Transverse colon (tissue), 3 donors: ENCODE data around the gene IGLL1.
A peak's percentile ranks its signal among the peaks of the same experiment; 100 is the strongest.

Source experiments
- EP300 ChIP-seq: sonication (generic); formaldehyde crosslinking; IDR thresholded peaks from one replicate; pipeline ENCODE4 v1.6.1; 2017; ENCODE audit warnings: antibody characterized with exemption, low read depth
- TF ChIP-seq, protein P1 (sequence below), 5 experiments: fragments of 200-600 bp in 3 of 5; fragments of 450-650 bp in 2 of 5; sonication (generic) in 3 of 5; IDR thresholded peaks; 1 replicate in 2 of 5; 2 replicates in 3 of 5; pipeline ENCODE4 v1.5.1; 2016 to 2017; ENCODE audit warnings: antibody characterized with exemption in 5 of 5, inconsistent platforms in 3 of 5, mild to moderate bottlenecking in 2 of 5, moderate library complexity in 1 of 5

DNA sequence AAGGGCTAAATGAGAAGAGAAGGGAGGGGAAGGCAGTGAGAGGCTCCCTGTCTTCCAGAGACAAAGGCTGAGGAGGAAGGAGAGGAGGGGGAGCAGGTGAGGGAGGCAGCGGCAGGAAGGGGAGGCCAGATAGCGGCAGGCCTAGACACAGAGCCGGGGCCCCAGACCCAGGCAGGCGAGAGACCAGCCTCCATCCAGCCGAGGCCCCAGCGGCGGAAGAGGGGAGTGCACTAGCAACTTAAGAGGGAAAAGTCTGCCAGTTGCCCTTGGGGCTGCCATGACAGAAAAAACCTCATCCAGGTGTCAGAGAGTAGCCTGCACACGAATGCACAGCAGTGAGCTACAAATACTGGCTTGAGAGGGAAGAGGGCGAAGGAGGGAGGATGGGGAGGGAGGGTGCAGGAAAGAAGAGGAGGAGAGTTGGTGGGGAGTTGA, 46.7 kb downstream of the IGLL1 start:
- TF ChIP-seq, protein P1, sequence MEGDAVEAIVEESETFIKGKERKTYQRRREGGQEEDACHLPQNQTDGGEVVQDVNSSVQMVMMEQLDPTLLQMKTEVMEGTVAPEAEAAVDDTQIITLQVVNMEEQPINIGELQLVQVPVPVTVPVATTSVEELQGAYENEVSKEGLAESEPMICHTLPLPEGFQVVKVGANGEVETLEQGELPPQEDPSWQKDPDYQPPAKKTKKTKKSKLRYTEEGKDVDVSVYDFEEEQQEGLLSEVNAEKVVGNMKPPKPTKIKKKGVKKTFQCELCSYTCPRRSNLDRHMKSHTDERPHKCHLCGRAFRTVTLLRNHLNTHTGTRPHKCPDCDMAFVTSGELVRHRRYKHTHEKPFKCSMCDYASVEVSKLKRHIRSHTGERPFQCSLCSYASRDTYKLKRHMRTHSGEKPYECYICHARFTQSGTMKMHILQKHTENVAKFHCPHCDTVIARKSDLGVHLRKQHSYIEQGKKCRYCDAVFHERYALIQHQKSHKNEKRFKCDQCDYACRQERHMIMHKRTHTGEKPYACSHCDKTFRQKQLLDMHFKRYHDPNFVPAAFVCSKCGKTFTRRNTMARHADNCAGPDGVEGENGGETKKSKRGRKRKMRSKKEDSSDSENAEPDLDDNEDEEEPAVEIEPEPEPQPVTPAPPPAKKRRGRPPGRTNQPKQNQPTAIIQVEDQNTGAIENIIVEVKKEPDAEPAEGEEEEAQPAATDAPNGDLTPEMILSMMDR (IDR thresholded peaks at IDR 0.05): peak in 4 of 5 experiments; percentile 13 to 66 (median 30)
- no peak for TF ChIP-seq EP300
